Adrenal gland (tissue), 5 donors: ENCODE data around the gene CRIP1.

Experiments
- CTCF ChIP-seq, 6 experiments: fragments of 450-650 bp in 4 of 6; fragments of 200-600 bp in 2 of 6; sonication (generic) in 1 of 6; IDR thresholded peaks; 1 replicate in 5 of 6; 2 replicates in 1 of 6; pipeline versions ENCODE4 v1.5.1 to v1.8.0; 2016 to 2021; ENCODE audit warnings: antibody characterized with exemption in 6 of 6, mild to moderate bottlenecking in 2 of 6, moderate library complexity in 1 of 6
- POLR2A ChIP-seq, 2 donors: fragments of 450-650 bp; IDR thresholded peaks; one replicate each; pipeline ENCODE4 v1.6.1; 2017; ENCODE audit warnings: antibody characterized with exemption in 2 of 2, mild to moderate bottlenecking in 2 of 2, moderate library complexity in 1 of 2
- donor health status: DM: no; HTN: no; CAD: no.

DNA sequence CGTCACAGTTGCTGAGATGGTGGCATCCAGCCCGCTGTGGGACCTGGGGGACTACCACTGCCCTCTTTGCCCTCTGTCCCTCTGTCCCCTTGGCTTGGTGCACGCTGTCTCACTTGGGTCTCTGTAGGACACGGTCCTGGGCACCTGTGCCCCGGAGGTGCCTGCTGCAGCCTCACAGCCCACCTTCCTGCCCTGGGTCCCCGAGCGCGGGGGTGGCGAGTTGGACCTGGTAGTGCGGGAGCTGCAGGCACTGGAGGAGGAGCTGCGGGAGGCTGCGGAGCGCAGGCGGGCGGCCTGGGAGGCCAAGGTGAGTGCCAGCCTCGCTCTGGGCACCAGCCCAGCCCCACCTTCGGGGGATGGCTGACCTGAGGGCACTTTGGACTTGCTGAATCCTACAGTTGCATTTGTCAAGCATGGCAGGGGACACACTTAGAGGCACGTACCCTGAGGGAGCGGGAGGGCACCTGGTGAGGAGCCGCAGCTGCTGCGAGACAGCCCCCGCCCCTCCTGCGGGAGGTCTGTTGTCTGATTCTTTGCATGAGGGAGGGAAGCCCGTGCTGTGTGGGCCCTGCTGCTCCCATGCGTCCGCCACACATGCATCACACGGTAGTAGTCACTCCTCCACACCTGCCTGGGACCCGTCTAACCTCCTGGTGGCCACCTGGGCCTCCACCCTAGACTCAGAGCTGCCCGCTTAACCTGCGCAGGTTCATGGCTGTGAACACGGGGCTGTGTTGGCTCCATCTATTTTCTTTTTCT, 11.2 kb downstream of the CRIP1 start:
- TF ChIP-seq POLR2A (IDR thresholded peaks at IDR 0.05) (no peak), CTCF (IDR thresholded peaks at IDR 0.05) (no peak)
